H7 (cell line): ENCODE data around the gene UFSP2. TPM values are rescaled to one million over a fixed set of nuclear protein-coding genes. Genes with fewer than 3 reads are reported as not detected.
"Not testable (repeated sequence)": the region's sequence is repeated elsewhere in the genome, so short reads cannot be mapped to it uniquely, and the experiment has no call there.

Experiments used
- DNase-seq: peaks from one replicate; pipeline ENCODE4 v3.0.0; 2012
- H3K27me3 ChIP-seq: 2 replicates; pipeline ENCODE4 v1.6.0; 2011; ENCODE audit warnings: mild to moderate bottlenecking, low read length; ENCODE audit not compliant: control insufficient read depth, insufficient read depth
- H3K36me3 ChIP-seq: replicated peaks from 2 replicates; pipeline ENCODE4 v1.5.1; 2011; ENCODE audit warnings: low read length; ENCODE audit not compliant: control insufficient read depth, insufficient read depth
- H3K4me3 ChIP-seq: 2 replicates; pipeline ENCODE4 v1.5.1; 2011; ENCODE audit warnings: low read depth, mild to moderate bottlenecking, control low read depth, low read length, moderate library complexity; ENCODE audit not compliant: insufficient read depth
- total RNA-seq: library from RNA; depleted of rRNA; stranded (reverse); fragments of >200 nt; shearing (Covaris generic); gene quantifications from 2 replicates; pipeline ENCODE4 v1.2.3, GENCODE V29; 2014

Gene UFSP2
- total RNA-seq, 1 experiment from 2014 or later, result 26.1 TPM

GRCh38 chr4:185383451-185383850, 42.3 kb downstream of the UFSP2 start:
- H3K36me3 ChIP-seq, result no peaks in the 10 kb centered on the region
- H3K4me3 ChIP-seq, result no peak overlapping the region
- no peak for DNase-seq
- H3K27me3 ChIP-seq, result no peaks in the 10 kb centered on the region

- H3K27me3 ChIP-seq, result no peaks in the 10 kb centered on the region
- no peaks in the 10 kb centered on the region for H3K36me3 ChIP-seq
- no peak for DNase-seq
- no peak overlapping the region for H3K4me3 ChIP-seq
Measured at GRCh38 chr4:185382754-185383153, 43.0 kb downstream of the UFSP2 start.

DNA sequence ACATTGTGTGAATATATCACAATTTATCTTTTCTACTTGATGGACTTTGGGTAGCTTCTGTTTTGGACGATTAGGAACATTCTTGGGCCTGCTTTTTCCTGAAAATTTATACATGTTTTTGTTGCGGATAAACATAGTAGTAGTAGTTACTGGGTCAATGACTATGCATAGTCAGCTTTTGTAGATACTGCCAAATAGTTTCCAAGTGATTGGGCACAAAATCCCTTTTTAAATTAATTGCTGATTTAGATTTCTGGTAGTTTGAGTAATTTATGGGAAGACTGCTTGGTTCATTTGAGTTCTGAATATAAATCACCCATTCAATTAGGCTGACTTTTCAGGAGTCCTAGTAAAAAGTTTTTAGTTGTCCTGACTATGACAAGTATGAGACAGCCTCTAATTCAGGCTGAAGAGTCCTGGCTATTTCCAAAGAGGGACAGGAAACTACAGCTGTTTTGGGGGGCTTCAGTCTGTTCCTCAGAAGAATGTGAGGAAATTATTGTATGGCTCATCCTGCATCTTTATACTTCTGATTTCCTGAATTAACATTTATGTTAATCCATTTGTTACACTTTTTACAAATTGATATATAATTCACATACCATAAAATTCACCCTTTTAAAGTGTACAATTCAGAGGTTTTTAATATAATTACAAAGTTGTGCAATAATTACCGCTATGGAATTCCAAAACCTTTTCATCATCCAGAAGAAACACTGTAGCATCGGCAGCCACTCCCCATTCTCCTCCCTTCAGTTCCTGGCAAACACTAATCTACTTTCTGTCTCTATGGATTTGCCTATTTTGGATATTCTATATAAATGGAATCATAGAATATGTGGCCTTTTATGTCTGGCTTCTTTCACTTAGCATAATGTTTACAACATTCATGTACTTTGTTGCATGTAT, 44.2 kb downstream of the UFSP2 start:
- no peak for DNase-seq
- no peak overlapping the region for H3K4me3 ChIP-seq

GRCh38 chr4:185380320-185380719, 45.4 kb downstream of the UFSP2 start:
- DNase-seq, result no peak
- Histone ChIP-seq H3K4me3 (no peak overlapping the region), H3K27me3 (no peaks in the 10 kb centered on the region), H3K36me3 (no peaks in the 10 kb centered on the region)

More for the DNA sequence above, 44.2 kb downstream of the UFSP2 start:
- H3K27me3 ChIP-seq, result no peaks in the 10 kb centered on the region
- H3K36me3 ChIP-seq, result no peaks in the 10 kb centered on the region

GRCh38 chr4:185379326-185380295, 46.2 kb downstream of the UFSP2 start:
- no peak for DNase-seq
- no peaks in the 10 kb centered on the region for H3K27me3 ChIP-seq
- H3K4me3 ChIP-seq, result no peak overlapping the region
- H3K36me3 ChIP-seq, result no peaks in the 10 kb centered on the region

- H3K36me3 ChIP-seq, result no peaks in the 10 kb centered on the region
- DNase-seq, result no peak
- H3K4me3 ChIP-seq, result no peak overlapping the region
- no peaks in the 10 kb centered on the region for H3K27me3 ChIP-seq
Measured at GRCh38 chr4:185378264-185378663, 47.5 kb downstream of the UFSP2 start.

DNA sequence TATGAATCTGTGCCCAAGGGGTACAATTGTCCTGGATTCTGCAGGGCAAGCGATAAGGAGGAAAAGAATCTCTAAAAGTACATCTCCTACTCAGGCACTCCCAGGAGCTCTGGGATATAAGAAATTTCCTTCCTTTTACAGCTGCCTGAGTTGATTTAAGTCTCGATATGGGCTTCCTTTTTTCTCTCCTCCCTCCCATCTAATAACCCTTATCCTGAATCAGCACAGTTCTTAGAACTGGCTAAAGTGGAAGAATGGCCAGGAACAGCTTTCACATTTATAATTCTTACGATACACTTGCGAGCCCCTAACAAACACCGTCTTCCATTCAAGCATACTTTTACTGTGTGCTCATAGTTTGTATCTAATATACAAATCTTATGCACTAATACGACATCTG, 51.2 kb downstream of the UFSP2 start:
- Histone ChIP-seq H3K4me3 (no peak overlapping the region), H3K27me3 (no peaks in the 10 kb centered on the region), H3K36me3 (no peaks in the 10 kb centered on the region)
- no peak for DNase-seq

- H3K36me3 ChIP-seq, result no peaks in the 10 kb centered on the region
- H3K4me3 ChIP-seq, result no peak overlapping the region
- DNase-seq, result no peak
- no peaks in the 10 kb centered on the region for H3K27me3 ChIP-seq
Measured at GRCh38 chr4:185374027-185374426, 51.7 kb downstream of the UFSP2 start.

DNA sequence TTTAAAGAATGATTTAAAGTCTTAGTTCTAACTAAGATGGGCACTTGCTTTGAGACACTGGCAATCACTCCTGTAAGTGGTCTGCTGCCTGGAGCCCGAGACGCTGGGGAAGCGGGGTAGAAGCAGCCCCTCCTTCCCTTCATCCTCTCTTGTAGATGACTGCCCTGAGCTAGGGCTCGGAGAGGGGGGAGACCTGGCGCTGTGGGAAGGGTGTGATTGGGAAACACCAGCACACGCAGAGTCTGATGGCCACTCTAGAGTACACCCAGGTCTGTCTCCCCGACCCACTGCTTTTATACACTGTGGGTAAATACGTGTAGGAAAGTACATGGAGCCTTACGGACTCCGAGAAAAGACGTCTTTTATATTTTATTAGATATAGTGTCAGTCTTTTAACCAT, 54.1 kb downstream of the UFSP2 start:
- no peaks in the 10 kb centered on the region for H3K36me3 ChIP-seq
- H3K27me3 ChIP-seq, result no peaks in the 10 kb centered on the region
- no peak for DNase-seq
- H3K4me3 ChIP-seq, result no peak overlapping the region

GRCh38 chr4:185370268-185370949, 55.4 kb downstream of the UFSP2 start:
- Histone ChIP-seq H3K36me3 (no peaks in the 10 kb centered on the region), H3K4me3 (no peak overlapping the region), H3K27me3 (no peaks in the 10 kb centered on the region)
- no peak for DNase-seq

DNA sequence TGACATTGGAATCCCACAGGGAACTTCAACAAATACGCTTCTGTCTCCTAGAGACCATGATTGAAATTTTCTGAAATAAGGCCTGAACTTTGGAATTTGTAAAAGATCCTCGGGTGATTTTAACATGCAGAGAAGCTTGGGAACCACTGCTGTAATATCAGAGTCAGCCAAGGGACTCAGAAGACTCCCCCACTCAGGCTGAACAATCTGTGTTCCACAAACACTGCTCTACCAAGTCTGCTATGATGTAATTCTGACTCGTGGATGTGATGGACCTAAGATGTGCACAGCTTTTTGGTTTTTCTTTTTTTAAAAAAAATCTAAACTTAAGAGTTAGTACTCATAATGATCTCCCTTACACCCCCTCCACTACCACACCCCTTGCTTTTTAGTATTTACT, 56.0 kb downstream of the UFSP2 start:
- no peak for DNase-seq
- no peak overlapping the region for H3K4me3 ChIP-seq
- H3K27me3 ChIP-seq, result no peaks in the 10 kb centered on the region
- H3K36me3 ChIP-seq, result no peaks in the 10 kb centered on the region

GRCh38 chr4:185364886-185365285, 60.9 kb downstream of the UFSP2 start:
- no peaks in the 10 kb centered on the region for H3K27me3 ChIP-seq
- H3K4me3 ChIP-seq, result no peak overlapping the region

GRCh38 chr4:185363251-185363650, 62.5 kb downstream of the UFSP2 start:
- no peak overlapping the region for H3K4me3 ChIP-seq
- no peaks in the 10 kb centered on the region for H3K27me3 ChIP-seq
- DNase-seq, result no peak
- no peaks in the 10 kb centered on the region for H3K36me3 ChIP-seq

More at GRCh38 chr4:185364886-185365285, 60.9 kb downstream of the UFSP2 start:
- no peaks in the 10 kb centered on the region for H3K36me3 ChIP-seq
- DNase-seq, result no peak

- H3K27me3 ChIP-seq, result not testable (repeated sequence)
Measured at GRCh38 chr4:185362570-185362969, 63.2 kb downstream of the UFSP2 start.

More at GRCh38 chr4:185362570-185362969, 63.2 kb downstream of the UFSP2 start:
- DNase-seq, H3K4me3 ChIP-seq, H3K36me3 ChIP-seq: not testable (repeated sequence)
